Camera-type eye (tissue), 1 donor: Measurements from ENCODE around the gene HOATZ. TPM values are rescaled to one million over a fixed set of nuclear protein-coding genes. Genes with fewer than 3 reads are reported as not detected.

Source experiments
- total RNA-seq: library from RNA; depleted of rRNA; stranded (reverse); fragments of >200 nt; gene quantifications from one replicate; pipeline ENCODE4 v1.2.3, GENCODE V29; 2014

HOATZ gene
- not detected for total RNA-seq

GRCh38 chr11:111514216-111515031 lies at the start of gene HOATZ:
Gene HOATZ, plus strand, starts transcription at chr11:111514778. Its CDS starts 7 bp downstream, at chr11:111514785.

DNA sequence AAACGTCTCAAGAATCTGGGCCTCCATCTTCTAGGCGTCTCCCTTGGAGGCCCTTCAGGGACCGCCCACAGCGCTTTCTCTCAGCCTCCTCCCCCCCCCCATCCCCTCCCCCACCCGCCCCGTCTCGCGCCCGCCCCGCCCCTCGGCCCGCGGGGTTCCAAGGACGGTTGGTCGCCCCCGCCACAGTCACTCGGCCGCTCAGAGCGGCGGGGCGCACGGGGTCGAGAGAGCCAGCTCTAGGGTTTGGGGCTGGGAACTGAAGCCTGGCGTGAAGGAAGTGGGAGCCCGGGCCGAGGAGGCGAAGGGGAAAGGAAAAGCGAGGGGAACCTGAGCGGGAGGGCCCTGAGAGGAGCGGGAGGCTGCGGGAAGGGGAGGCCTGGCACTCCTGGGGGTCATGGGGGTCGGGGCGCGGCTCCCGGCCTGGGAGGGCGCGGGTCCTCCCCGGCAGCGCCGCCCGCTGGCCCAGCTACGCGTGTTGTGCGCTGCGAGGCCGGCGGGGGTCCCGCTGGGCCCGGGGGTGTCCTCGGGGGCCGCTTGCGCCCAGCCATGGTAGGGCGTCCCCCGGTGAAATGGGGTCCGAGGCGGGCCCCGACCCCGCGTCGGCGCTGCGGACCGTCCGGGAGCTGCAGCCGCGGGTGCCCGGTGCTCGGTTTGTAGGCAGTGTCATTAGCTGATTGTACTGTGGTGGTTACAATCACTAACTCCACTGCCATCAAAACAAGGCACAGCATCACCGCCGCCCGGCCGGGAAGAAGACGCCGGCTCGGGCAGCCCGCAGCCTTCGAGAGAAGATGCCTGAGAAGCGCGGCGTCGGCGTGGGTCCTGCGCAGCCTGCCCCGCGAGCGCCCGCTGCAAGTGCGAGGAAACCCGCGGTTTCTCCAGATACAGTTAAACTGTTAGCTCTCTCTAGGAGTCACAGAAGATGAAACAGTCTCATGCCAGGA lies 2.0 kb upstream of the HOATZ start, which contains the start of gene BTG4:
Gene BTG4, minus strand, starts transcription at position 91 of the 944 bp plus-strand sequence. CDS start 13,610 bp downstream, outside the sequence.

GRCh38 chr11:111540114-111540936 lies 25.7 kb downstream of the HOATZ start, which contains the start of gene LAYN:
Gene LAYN, plus strand, starts transcription at chr11:111540720. Its CDS starts 124 bp downstream, at chr11:111540844.

Other genes with a start within 250 kb of the HOATZ start
- gene POU2AF3, start 216.2 kb upstream of the HOATZ start, total RNA-seq: 0.99 TPM
- gene POU2AF1, start 135.5 kb upstream of the HOATZ start, total RNA-seq: not detected
- gene BTG4, start 2.4 kb upstream of the HOATZ start, total RNA-seq: not detected
- gene LAYN, start 25.9 kb downstream of the HOATZ start, total RNA-seq: 11.7 TPM
- 36.3 TPM for gene SIK2, start 87.7 kb downstream of the HOATZ start, total RNA-seq